IMR-90 (cell line): ENCODE results near the gene LYPD3. TPM values are rescaled to one million over a fixed set of nuclear protein-coding genes. Genes with fewer than 3 reads are reported as not detected.

Source experiments
- ATAC-seq: fragments of 200-7000 bp; cut with Tn5 transposase; 2 replicates; pipeline ENCODE4 v1.9.1; 2020; ENCODE audit warnings: low read depth, mild to moderate bottlenecking, moderate library complexity
- BruUV-seq: library from RNA; stranded (reverse); fragments of 400-500 nt; replicated peaks from 2 replicates; lab custom pipeline; 2021; lab: Mats Ljungman, UMichigan
- CTCF ChIA-PET: fragments of 300-600 bp; formaldehyde crosslinking; extraction: SDS; loops from one replicate; lab custom pipeline; 2021; ENCODE audit warnings: antibody characterized with exemption; lab: Yijun Ruan, JAX
- POLR2A ChIA-PET: fragments of 300-600 bp; sonication (Branson Sonifier 250); formaldehyde crosslinking; loops from one replicate; lab custom pipeline; 2022; ENCODE audit warnings: antibody characterized with exemption; ENCODE audit not compliant: unreplicated experiment; lab: Charles Lee
- DNase-seq: peaks from one replicate; pipeline ENCODE4 v3.0.0; 2013
- H2AFZ ChIP-seq: replicated peaks from 2 replicates; pipeline ENCODE3; 2013; ENCODE audit warnings: low read length, mild to moderate bottlenecking; ENCODE audit not compliant: poor library complexity
- H2AK5ac ChIP-seq: 2 replicates; pipeline ENCODE4 v1.6.1; 2013; ENCODE audit warnings: low read depth, low read length, inconsistent platforms
- H2AK9ac ChIP-seq: replicated peaks from 2 replicates; pipeline ENCODE3; 2013; ENCODE audit warnings: mild to moderate bottlenecking, low read depth, low read length, moderate library complexity; ENCODE audit not compliant: poor library complexity
- H2BK120ac ChIP-seq: 2 replicates; pipeline ENCODE4 v1.6.1; 2013; ENCODE audit warnings: low read depth, low read length, inconsistent platforms
- H2BK15ac ChIP-seq: 3 replicates; pipeline ENCODE4 v1.6.1; 2013; ENCODE audit warnings: low read depth, low read length, inconsistent platforms
- H2BK20ac ChIP-seq: 2 replicates; pipeline ENCODE4 v1.6.1; 2013; ENCODE audit warnings: low read depth, mild to moderate bottlenecking, inconsistent platforms, low read length, moderate library complexity
- H2BK5ac ChIP-seq: 2 replicates; pipeline ENCODE4 v1.6.1; 2013; ENCODE audit warnings: mild to moderate bottlenecking, low read depth, low read length, inconsistent platforms; ENCODE audit not compliant: poor library complexity, severe bottlenecking
- H3K14ac ChIP-seq: replicated peaks from 2 replicates; pipeline ENCODE4 v1.6.1; 2013; ENCODE audit warnings: low read depth, low read length, inconsistent platforms
- H3K18ac ChIP-seq: 2 replicates; pipeline ENCODE4 v1.6.1; 2013; ENCODE audit warnings: low read depth, low read length, control low read depth
- H3K23ac ChIP-seq: 2 replicates; pipeline ENCODE4 v1.6.1; 2013; ENCODE audit warnings: low read depth, low read length, inconsistent platforms
- H3K27ac ChIP-seq: 2 replicates; pipeline ENCODE4 v1.5.1; 2013; ENCODE audit warnings: mild to moderate bottlenecking, control low read depth, low read length; ENCODE audit not compliant: insufficient read depth
- H3K27me3 ChIP-seq: 2 replicates; pipeline ENCODE4 v1.6.1; 2013; ENCODE audit warnings: low read length; ENCODE audit not compliant: control insufficient read depth, insufficient read depth
- H3K36me3 ChIP-seq: 2 replicates; pipeline ENCODE4 v1.6.1; 2013; ENCODE audit warnings: low read length, mixed read lengths; ENCODE audit not compliant: control insufficient read depth, insufficient read depth
- H3K4ac ChIP-seq: 2 replicates; pipeline ENCODE4 v1.6.1; 2013; ENCODE audit warnings: low read depth, low read length, inconsistent platforms
- H3K4me1 ChIP-seq: 2 replicates; pipeline ENCODE4 v1.6.1; 2013; ENCODE audit warnings: low read length, mixed read lengths; ENCODE audit not compliant: control insufficient read depth, insufficient read depth
- H3K4me2 ChIP-seq: 2 replicates; pipeline ENCODE4 v1.6.1; 2013; ENCODE audit warnings: low read depth, mild to moderate bottlenecking, control low read depth, low read length, moderate library complexity
- H3K4me3 ChIP-seq: 2 replicates; pipeline ENCODE4 v1.5.1; 2013; ENCODE audit warnings: low read depth, mild to moderate bottlenecking, control low read depth, low read length, moderate library complexity; ENCODE audit not compliant: insufficient read depth
- H3K56ac ChIP-seq: 2 replicates; pipeline ENCODE4 v1.6.1; 2013; ENCODE audit warnings: low read length, inconsistent platforms; ENCODE audit not compliant: insufficient read depth; ENCODE audit errors: extremely low read depth
- H3K79me1 ChIP-seq, 2 experiments: 2 replicates each; pipeline ENCODE4 v1.6.1; 2013; ENCODE audit warnings: low read length in 2 of 2, inconsistent platforms in 1 of 2, low read depth in 1 of 2
- H3K9ac ChIP-seq: 2 replicates; pipeline ENCODE4 v1.6.1; 2013; ENCODE audit warnings: low read depth, low read length, control low read depth
- H3K9me1 ChIP-seq: 2 replicates; pipeline ENCODE4 v1.6.1; 2013; ENCODE audit warnings: low read length, inconsistent platforms; ENCODE audit not compliant: insufficient read depth
- H3K9me3 ChIP-seq: 2 replicates; pipeline ENCODE4 v1.6.1; 2013; ENCODE audit warnings: low read length; ENCODE audit not compliant: control insufficient read depth, insufficient read depth
- H4K20me1 ChIP-seq: 2 replicates; pipeline ENCODE4 v1.6.1; 2013; ENCODE audit warnings: low read length, inconsistent platforms; ENCODE audit not compliant: insufficient read depth
- H4K5ac ChIP-seq: 2 replicates; pipeline ENCODE4 v1.6.1; 2013; ENCODE audit warnings: mild to moderate bottlenecking, low read depth, low read length, control low read depth
- H4K8ac ChIP-seq, 2 experiments: 2 replicates each; pipeline ENCODE4 v1.6.1; 2013; ENCODE audit warnings: low read depth in 2 of 2, low read length in 2 of 2, control low read depth in 1 of 2, inconsistent platforms in 1 of 2
- H4K91ac ChIP-seq: 2 replicates; pipeline ENCODE4 v1.6.1; 2013; ENCODE audit warnings: low read depth, low read length, inconsistent platforms; ENCODE audit not compliant: insufficient read depth
- BHLHE40 ChIP-seq: fragments of 150-350 bp; IDR thresholded peaks from 2 replicates; pipeline ENCODE4 v1.6.1; 2016; ENCODE audit warnings: mild to moderate bottlenecking, low read depth, low read length
- CEBPB ChIP-seq: IDR thresholded peaks from 2 replicates; pipeline ENCODE4 v1.6.1; 2012; ENCODE audit warnings: low read depth, low read length, improper control_type of control experiment
- CHD1 ChIP-seq: IDR thresholded peaks from 2 replicates; pipeline ENCODE4 v1.6.1; 2012; ENCODE audit warnings: low read depth, low read length, improper control_type of control experiment
- FOS ChIP-seq: fragments of 150-350 bp; IDR thresholded peaks from 2 replicates; pipeline ENCODE4 v1.6.1; 2016; ENCODE audit warnings: low read depth, low read length
- MAFK ChIP-seq: IDR thresholded peaks from 2 replicates; pipeline ENCODE4 v1.6.1; 2012; ENCODE audit warnings: low read depth, low read length, improper control_type of control experiment
- MAZ ChIP-seq: IDR thresholded peaks from 2 replicates; pipeline ENCODE4 v1.6.1; 2012; ENCODE audit warnings: low read depth, mild to moderate bottlenecking, low read length, improper control_type of control experiment, moderate library complexity, borderline replicate concordance
- MXI1 ChIP-seq: IDR thresholded peaks from 2 replicates; pipeline ENCODE4 v1.6.1; 2012; ENCODE audit warnings: low read depth, mild to moderate bottlenecking, low read length, moderate library complexity, borderline replicate concordance
- NFE2L2 ChIP-seq: fragments of 150-350 bp; IDR thresholded peaks from 2 replicates; pipeline ENCODE4 v1.6.1; 2016; ENCODE audit warnings: low read depth, mild to moderate bottlenecking, low read length
- POLR2A ChIP-seq: IDR thresholded peaks from 2 replicates; pipeline ENCODE4 v1.6.1; 2012; ENCODE audit warnings: mild to moderate bottlenecking, low read depth, low read length
- RAD21 ChIP-seq: IDR thresholded peaks from 2 replicates; pipeline ENCODE4 v1.6.1; 2012; ENCODE audit warnings: low read length, improper control_type of control experiment
- RCOR1 ChIP-seq: IDR thresholded peaks from 2 replicates; pipeline ENCODE4 v1.6.1; 2012; ENCODE audit warnings: mild to moderate bottlenecking, low read length, improper control_type of control experiment; ENCODE audit not compliant: insufficient replicate concordance
- RFX5 ChIP-seq: IDR thresholded peaks from 2 replicates; pipeline ENCODE4 v1.8.0; 2012; ENCODE audit warnings: low read depth, mild to moderate bottlenecking, low read length, moderate library complexity
- SMC3 ChIP-seq: fragments of 150-350 bp; IDR thresholded peaks from 2 replicates; pipeline ENCODE4 v1.6.1; 2016; ENCODE audit warnings: low read depth, mild to moderate bottlenecking, antibody characterized with exemption, low read length, moderate library complexity
- WGBS, 2 experiments: methylation state at CpG; one replicate each; pipeline versions ENCODE4 v1.1.5 to v1.1.7; 2013; ENCODE audit warnings: missing lambda C conversion rate in 2 of 2; ENCODE audit not compliant: insufficient read length in 1 of 2; ENCODE audit errors: extremely low coverage in 2 of 2; 5-methylcytosine and 5-hydroxymethylcytosine counted together
- dilution Hi-C: fragments of 300-500 bp; cut with HindIII; formaldehyde crosslinking; loops from one replicate; pipeline ENCODE4 v1.14.3; 2018; ENCODE audit warnings: low sequenced_read_pairs; ENCODE audit not compliant: unreplicated experiment
- in situ Hi-C: fragments of 300-500 bp; cut with MboI; formaldehyde crosslinking; loops from 3 replicates; pipeline ENCODE4 v1.14.3; 2019; ENCODE audit warnings: low sequenced_read_pairs, inconsistent platforms, mixed read lengths
- intact Hi-C: fragments of 100-400 bp; cut with micrococcal nuclease; formaldehyde crosslinking; loops from 2 replicates; pipeline ENCODE4 v1.10.0; 2022
- polyA plus RNA-seq, 3 experiments: library from polyadenylated mRNA; depleted of rRNA; stranded (reverse); fragments of >200 nt; gene quantifications; 2 replicates each; pipeline ENCODE4 v1.2.3, GENCODE V29; 2012; ENCODE audit warnings: low replicate concordance in 1 of 3
- total RNA-seq: library from RNA; depleted of rRNA; stranded (reverse); fragments of >200 nt; gene quantifications from 2 replicates; pipeline ENCODE4 v1.2.3, GENCODE V29; 2012
- TF ChIP-seq, protein P1 (sequence below): fragments of 150-350 bp; IDR thresholded peaks from 2 replicates; pipeline ENCODE4 v1.6.1; 2016; ENCODE audit warnings: low read depth, mild to moderate bottlenecking, low read length, moderate library complexity, borderline replicate concordance
- TF ChIP-seq, protein P2 (sequence below): fragments of 150-350 bp; IDR thresholded peaks from 2 replicates; pipeline ENCODE4 v1.6.1; 2017; ENCODE audit warnings: mild to moderate bottlenecking, antibody characterized with exemption, low read length, low read depth
- TF ChIP-seq, protein P3 (sequence below): conservative IDR thresholded peaks from 2 replicates; pipeline ENCODE4 v1.5.1; 2012; ENCODE audit warnings: mild to moderate bottlenecking, low read depth, low read length, improper control_type of control experiment

The LYPD3 gene
- total and polyA plus RNA-seq, 2 of the 4 experiments (the other 2 are of a cell fraction), result 0.18 to 1.1 TPM

DNA sequence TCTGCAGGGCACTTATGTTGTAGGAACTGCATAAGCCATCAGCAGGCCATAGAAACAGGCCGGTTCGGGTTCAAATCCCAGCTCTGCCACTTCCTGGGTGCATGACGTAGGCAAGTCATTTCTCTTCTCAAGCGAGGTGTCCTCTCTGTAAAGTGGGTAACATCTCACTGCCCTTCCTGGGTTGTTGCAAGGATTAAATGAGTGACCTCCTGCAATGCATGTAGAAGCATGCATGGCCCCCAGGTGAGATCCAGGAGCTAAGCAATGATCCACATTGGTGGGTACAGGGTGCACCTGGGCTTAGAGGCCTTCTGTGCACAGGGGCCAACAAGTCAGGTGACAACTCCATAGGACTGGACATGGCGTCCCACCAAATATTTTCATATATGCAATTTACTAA, 25.4 kb upstream of the LYPD3 start:
- H4K8ac ChIP-seq, result no peak overlapping the region
- H2BK20ac ChIP-seq, result no peak overlapping the region
- H3K4me3 ChIP-seq, result no peak overlapping the region
- no peak overlapping the region for H2AK5ac ChIP-seq
- no peak overlapping the region for H2BK5ac ChIP-seq
- H3K9me3 ChIP-seq, result no peaks in the 10 kb centered on the region
- dilution Hi-C loops (no loop called here), intact Hi-C loops (no loop called here), in situ Hi-C loops (no loop called here)
- no peak for ATAC-seq
- CTCF ChIA-PET, result no interaction called here
- POLR2A ChIA-PET, result no interaction called here
- no peak overlapping the region for H3K56ac ChIP-seq
- no peaks in the 10 kb centered on the region for H4K20me1 ChIP-seq
- H3K18ac ChIP-seq, result no peak overlapping the region
- H3K27me3 ChIP-seq, result no peaks in the 10 kb centered on the region
- H4K5ac ChIP-seq, result no peak overlapping the region
- no peak overlapping the region for H4K91ac ChIP-seq
- no TSS peak for BruUV-seq
- DNase-seq, result no peak
- no peak overlapping the region for H2BK15ac ChIP-seq
- no peaks in the 10 kb centered on the region for H3K79me1 ChIP-seq
- no peak overlapping the region for H3K14ac ChIP-seq
- H3K9ac ChIP-seq, result no peak overlapping the region
- no peak overlapping the region for H2AFZ ChIP-seq
- no peak for TF ChIP-seq CHD1
- no peak for TF ChIP-seq MXI1
- TF ChIP-seq BHLHE40, result no peak
- TF ChIP-seq SMC3, result no peak
- TF ChIP-seq MAZ, result no peak
- TF ChIP-seq, protein P1, sequence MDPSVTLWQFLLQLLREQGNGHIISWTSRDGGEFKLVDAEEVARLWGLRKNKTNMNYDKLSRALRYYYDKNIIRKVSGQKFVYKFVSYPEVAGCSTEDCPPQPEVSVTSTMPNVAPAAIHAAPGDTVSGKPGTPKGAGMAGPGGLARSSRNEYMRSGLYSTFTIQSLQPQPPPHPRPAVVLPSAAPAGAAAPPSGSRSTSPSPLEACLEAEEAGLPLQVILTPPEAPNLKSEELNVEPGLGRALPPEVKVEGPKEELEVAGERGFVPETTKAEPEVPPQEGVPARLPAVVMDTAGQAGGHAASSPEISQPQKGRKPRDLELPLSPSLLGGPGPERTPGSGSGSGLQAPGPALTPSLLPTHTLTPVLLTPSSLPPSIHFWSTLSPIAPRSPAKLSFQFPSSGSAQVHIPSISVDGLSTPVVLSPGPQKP, result no peak
- no peak for TF ChIP-seq CEBPB
- TF ChIP-seq, protein P2, sequence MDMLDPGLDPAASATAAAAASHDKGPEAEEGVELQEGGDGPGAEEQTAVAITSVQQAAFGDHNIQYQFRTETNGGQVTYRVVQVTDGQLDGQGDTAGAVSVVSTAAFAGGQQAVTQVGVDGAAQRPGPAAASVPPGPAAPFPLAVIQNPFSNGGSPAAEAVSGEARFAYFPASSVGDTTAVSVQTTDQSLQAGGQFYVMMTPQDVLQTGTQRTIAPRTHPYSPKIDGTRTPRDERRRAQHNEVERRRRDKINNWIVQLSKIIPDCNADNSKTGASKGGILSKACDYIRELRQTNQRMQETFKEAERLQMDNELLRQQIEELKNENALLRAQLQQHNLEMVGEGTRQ, result no peak
- TF ChIP-seq NFE2L2, result no peak
- TF ChIP-seq RFX5, result no peak
- TF ChIP-seq RAD21, result no peak
- no peak for TF ChIP-seq FOS
- no peak for TF ChIP-seq POLR2A
- no peak for TF ChIP-seq RCOR1
- no peak for TF ChIP-seq MAFK
- TF ChIP-seq, protein P3, sequence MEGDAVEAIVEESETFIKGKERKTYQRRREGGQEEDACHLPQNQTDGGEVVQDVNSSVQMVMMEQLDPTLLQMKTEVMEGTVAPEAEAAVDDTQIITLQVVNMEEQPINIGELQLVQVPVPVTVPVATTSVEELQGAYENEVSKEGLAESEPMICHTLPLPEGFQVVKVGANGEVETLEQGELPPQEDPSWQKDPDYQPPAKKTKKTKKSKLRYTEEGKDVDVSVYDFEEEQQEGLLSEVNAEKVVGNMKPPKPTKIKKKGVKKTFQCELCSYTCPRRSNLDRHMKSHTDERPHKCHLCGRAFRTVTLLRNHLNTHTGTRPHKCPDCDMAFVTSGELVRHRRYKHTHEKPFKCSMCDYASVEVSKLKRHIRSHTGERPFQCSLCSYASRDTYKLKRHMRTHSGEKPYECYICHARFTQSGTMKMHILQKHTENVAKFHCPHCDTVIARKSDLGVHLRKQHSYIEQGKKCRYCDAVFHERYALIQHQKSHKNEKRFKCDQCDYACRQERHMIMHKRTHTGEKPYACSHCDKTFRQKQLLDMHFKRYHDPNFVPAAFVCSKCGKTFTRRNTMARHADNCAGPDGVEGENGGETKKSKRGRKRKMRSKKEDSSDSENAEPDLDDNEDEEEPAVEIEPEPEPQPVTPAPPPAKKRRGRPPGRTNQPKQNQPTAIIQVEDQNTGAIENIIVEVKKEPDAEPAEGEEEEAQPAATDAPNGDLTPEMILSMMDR, result no peak
- H3K4me2 ChIP-seq, result no peak overlapping the region
- no peak overlapping the region for H3K23ac ChIP-seq
- no peaks in the 10 kb centered on the region for H3K4me1 ChIP-seq
- H2BK120ac ChIP-seq, result no peak overlapping the region
- peaks cover 13% of the 10 kb centered on the region for H3K36me3 ChIP-seq
- no peak overlapping the region for H3K4ac ChIP-seq
- no peak overlapping the region for H3K27ac ChIP-seq
- no peak overlapping the region for H2AK9ac ChIP-seq
- H3K9me1 ChIP-seq, result peaks cover 5% of the 10 kb centered on the region; the same call in 1 of the 2 replicates
- 100% methylated on average over 3 of the region's 5 CpGs; no CpG with 5 or more reads in 1 of the 2 experiments for WGBS, 2 experiments
